Ovary (tissue), 3 donors: Measurements from ENCODE around the gene UBR4.

Source experiments
- EP300 ChIP-seq: sonication (generic); formaldehyde crosslinking; IDR thresholded peaks from one replicate; pipeline ENCODE4 v1.6.1; 2017; ENCODE audit warnings: antibody characterized with exemption
- TF ChIP-seq, protein P1 (sequence below), 3 donors: fragments of 450-650 bp in 2 of 3; fragments of 200-600 bp in 1 of 3; IDR thresholded peaks; one replicate each; pipeline versions ENCODE4 v1.5.1 to v1.8.0; 2016 to 2022; ENCODE audit warnings: antibody characterized with exemption in 3 of 3, mild to moderate bottlenecking in 1 of 3
- donor health status: DM: no; HTN: no; CAD: no.

DNA sequence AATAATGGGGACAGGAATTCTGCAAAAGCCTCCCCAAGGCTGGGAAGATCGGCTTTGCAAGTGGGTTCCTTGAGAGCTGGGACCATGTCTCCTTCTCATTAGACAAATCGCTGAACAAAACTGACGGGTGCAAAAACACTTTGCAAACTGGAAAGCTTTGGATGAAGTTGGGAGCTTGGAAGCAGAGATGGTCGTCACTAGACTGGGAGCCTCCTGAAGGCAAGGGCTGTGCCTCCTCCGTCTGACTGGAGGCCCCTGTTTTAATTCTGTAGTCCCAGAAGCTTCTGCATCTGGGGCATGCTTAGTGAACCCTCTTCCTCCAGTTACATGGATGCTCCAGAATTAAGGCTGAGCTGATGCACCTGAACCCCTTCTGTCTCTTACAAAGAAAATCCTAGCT, 171.3 kb downstream of the UBR4 start:
- TF ChIP-seq, protein P1, sequence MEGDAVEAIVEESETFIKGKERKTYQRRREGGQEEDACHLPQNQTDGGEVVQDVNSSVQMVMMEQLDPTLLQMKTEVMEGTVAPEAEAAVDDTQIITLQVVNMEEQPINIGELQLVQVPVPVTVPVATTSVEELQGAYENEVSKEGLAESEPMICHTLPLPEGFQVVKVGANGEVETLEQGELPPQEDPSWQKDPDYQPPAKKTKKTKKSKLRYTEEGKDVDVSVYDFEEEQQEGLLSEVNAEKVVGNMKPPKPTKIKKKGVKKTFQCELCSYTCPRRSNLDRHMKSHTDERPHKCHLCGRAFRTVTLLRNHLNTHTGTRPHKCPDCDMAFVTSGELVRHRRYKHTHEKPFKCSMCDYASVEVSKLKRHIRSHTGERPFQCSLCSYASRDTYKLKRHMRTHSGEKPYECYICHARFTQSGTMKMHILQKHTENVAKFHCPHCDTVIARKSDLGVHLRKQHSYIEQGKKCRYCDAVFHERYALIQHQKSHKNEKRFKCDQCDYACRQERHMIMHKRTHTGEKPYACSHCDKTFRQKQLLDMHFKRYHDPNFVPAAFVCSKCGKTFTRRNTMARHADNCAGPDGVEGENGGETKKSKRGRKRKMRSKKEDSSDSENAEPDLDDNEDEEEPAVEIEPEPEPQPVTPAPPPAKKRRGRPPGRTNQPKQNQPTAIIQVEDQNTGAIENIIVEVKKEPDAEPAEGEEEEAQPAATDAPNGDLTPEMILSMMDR (IDR thresholded peaks at IDR 0.05): no peak
- TF ChIP-seq EP300: no peak
